ENCODE measurements around the gene TGM2. TPM values are rescaled to one million over a fixed set of nuclear protein-coding genes. Genes with fewer than 3 reads are reported as not detected.

Gene TGM2
- total RNA-seq, 1 donor from 2014 or later: 529 TPM

- no peak for DNase-seq (ENCODE audit: low spot score in 2 of 2)
- peaks cover 4 to 25% of the 10 kb centered on the region in 2 donors for H3K4me1 ChIP-seq
Measured at GRCh38 chr20:38115205-38115604, 49.9 kb downstream of the TGM2 start.

GRCh38 chr20:38114353-38114791 lies 50.7 kb downstream of the TGM2 start:
- no peak overlapping the region for H3K27ac ChIP-seq
- DNase-seq (ENCODE audit: low spot score in 2 of 2): no peak
- TF ChIP-seq, protein P1, sequence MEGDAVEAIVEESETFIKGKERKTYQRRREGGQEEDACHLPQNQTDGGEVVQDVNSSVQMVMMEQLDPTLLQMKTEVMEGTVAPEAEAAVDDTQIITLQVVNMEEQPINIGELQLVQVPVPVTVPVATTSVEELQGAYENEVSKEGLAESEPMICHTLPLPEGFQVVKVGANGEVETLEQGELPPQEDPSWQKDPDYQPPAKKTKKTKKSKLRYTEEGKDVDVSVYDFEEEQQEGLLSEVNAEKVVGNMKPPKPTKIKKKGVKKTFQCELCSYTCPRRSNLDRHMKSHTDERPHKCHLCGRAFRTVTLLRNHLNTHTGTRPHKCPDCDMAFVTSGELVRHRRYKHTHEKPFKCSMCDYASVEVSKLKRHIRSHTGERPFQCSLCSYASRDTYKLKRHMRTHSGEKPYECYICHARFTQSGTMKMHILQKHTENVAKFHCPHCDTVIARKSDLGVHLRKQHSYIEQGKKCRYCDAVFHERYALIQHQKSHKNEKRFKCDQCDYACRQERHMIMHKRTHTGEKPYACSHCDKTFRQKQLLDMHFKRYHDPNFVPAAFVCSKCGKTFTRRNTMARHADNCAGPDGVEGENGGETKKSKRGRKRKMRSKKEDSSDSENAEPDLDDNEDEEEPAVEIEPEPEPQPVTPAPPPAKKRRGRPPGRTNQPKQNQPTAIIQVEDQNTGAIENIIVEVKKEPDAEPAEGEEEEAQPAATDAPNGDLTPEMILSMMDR (IDR thresholded peaks at IDR 0.05): no peak
- intact Hi-C loops (cut with DNase I): loop anchor here (5.0 kb wide), 1 partner anchor 42 kb away; no protein-coding TSS in a partner anchor
- H3K4me3 ChIP-seq: no peak overlapping the region
- H3K4me1 ChIP-seq: peaks cover 7 to 32% of the 10 kb centered on the region in 2 donors
- no peaks in the 10 kb centered on the region for H3K27me3 ChIP-seq
- H3K36me3 ChIP-seq: no peaks in the 10 kb centered on the region
- H3K9me3 ChIP-seq: no peaks in the 10 kb centered on the region

More at GRCh38 chr20:38115205-38115604, 49.9 kb downstream of the TGM2 start:
- TF ChIP-seq, protein P1 (IDR thresholded peaks at IDR 0.05): no peak
- Histone ChIP-seq H3K4me3 (no peak overlapping the region), H3K27ac (no peak overlapping the region), H3K36me3 (no peaks in the 10 kb centered on the region), H3K9me3 (no peaks in the 10 kb centered on the region), H3K27me3 (no peaks in the 10 kb centered on the region)
- intact Hi-C loops (cut with DNase I): no loop called here

DNA sequence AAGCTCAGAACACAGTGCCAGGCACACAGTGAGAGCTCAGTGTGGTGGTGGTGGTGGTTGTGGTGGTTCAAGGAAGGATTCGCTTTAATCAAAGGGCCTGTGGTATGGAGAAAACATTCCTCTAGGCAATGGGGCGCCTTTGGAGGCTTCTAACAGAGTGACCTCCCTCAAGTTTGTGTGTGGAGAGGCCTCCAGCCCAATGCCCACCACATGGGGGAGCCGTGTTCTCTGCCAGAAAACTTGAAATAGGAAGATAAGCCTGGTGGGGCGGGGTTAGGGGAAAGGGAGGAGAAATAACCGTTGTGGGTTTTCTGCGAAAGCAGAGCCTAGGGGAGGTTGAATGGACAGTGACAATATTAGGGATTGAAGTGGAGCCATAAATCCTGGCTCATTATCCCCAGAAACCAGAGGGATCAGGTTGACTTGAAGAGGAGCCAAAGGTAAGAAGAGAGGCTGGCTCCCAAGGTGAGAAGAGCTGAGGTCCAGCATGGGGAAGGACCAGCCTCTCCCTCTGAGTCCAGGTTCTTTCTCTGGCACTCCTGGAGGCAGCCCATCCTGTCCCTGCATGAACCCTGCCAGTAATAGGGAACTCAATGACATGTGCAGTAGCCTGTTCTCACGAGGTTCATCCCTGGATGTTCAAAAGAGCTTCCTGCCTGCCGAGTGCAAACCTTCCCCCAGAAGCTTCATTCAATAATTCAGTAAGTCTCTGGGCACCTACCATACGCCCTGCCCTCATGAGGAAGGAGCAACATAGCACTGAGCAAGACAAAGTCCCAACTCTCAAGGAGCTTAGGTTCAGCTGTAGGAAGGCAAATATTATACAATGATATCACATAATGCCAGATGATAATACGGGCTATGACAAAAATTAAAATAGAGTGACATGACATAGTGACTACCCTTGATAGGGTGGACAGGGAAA lies 51.4 kb downstream of the TGM2 start:
- H3K27me3 ChIP-seq: no peaks in the 10 kb centered on the region
- H3K4me3 ChIP-seq: no peak overlapping the region
- H3K9me3 ChIP-seq: no peaks in the 10 kb centered on the region
- H3K27ac ChIP-seq: no peak overlapping the region
- TF ChIP-seq, protein P1 (IDR thresholded peaks at IDR 0.05): no peak
- no peak for DNase-seq (ENCODE audit: low spot score in 2 of 2)
- intact Hi-C loops (cut with DNase I): loop anchor here (5.0 kb wide), 1 partner anchor 41 kb away; no protein-coding TSS in a partner anchor
- H3K36me3 ChIP-seq: no peaks in the 10 kb centered on the region
- H3K4me1 ChIP-seq: peaks cover 11 to 38% of the 10 kb centered on the region in 2 donors

DNA sequence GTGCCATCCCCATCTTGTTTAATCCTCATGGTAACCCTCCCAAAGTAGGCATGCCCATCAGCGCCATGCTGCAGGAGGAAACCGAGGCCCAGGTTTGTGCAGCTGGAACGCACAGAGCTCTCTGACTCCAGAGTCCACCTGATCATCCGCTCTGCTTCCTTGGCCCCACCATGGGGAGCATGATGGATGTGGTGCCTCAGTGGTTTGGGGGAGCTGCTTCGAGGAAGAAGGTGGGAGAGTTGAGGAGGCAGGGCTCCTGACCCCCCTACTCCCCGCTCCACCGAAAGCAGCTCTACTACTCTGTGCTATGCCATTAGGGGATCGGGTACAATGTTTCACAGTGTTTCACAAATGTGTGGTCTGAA lies 52.2 kb downstream of the TGM2 start:
- peak overlapping the region; percentile 86 to 88 for H3K27ac ChIP-seq
- no peaks in the 10 kb centered on the region for H3K9me3 ChIP-seq
- no peaks in the 10 kb centered on the region for H3K36me3 ChIP-seq
- no peaks in the 10 kb centered on the region for H3K27me3 ChIP-seq
- DNase-seq (ENCODE audit: low spot score in 2 of 2): no peak
- H3K4me3 ChIP-seq: no peak overlapping the region
- TF ChIP-seq, protein P1 (IDR thresholded peaks at IDR 0.05): no peak
- intact Hi-C loops (cut with DNase I): loop anchor here (5.0 kb wide), 1 partner anchor 41 kb away; no protein-coding TSS in a partner anchor
- peaks cover 12 to 45% of the 10 kb centered on the region in 2 donors for H3K4me1 ChIP-seq

- Histone ChIP-seq H3K9me3 (no peaks in the 10 kb centered on the region), H3K36me3 (no peaks in the 10 kb centered on the region), H3K4me3 (no peak overlapping the region), H3K27ac (peak overlapping the region; percentile 86 to 88), H3K4me1 (peaks cover 12 to 43% of the 10 kb centered on the region in 2 donors), H3K27me3 (no peaks in the 10 kb centered on the region)
- intact Hi-C loops (cut with DNase I): loop anchor here (5.0 kb wide), 1 partner anchor 40 kb away; no protein-coding TSS in a partner anchor
- TF ChIP-seq, protein P1 (IDR thresholded peaks at IDR 0.05): no peak
- DNase-seq (ENCODE audit: low spot score in 2 of 2): no peak
Measured at GRCh38 chr20:38112261-38112929, 52.7 kb downstream of the TGM2 start.

All from ascending aorta (tissue), 2 donors.